IPS DF 6.9 (cell line): ENCODE measurements around the gene CLMN.

ENCODE experiments used
- DNase-seq: peaks from one replicate; pipeline ENCODE4 v3.0.0-alpha.2; 2013; ENCODE audit warnings: low read depth, low spot score
- H3K27ac ChIP-seq: one replicate; pipeline ENCODE4 v1.5.1; 2013; ENCODE audit warnings: low read length, control low read depth
- H3K27me3 ChIP-seq: 2 replicates; pipeline ENCODE4 v1.6.1; 2013; ENCODE audit warnings: mild to moderate bottlenecking, low read length; ENCODE audit not compliant: control insufficient read depth, insufficient read depth
- H3K36me3 ChIP-seq: 2 replicates; pipeline ENCODE4 v1.6.1; 2013; ENCODE audit warnings: low read length; ENCODE audit not compliant: control insufficient read depth, insufficient read depth
- H3K4me1 ChIP-seq: 2 replicates; pipeline ENCODE4 v1.6.1; 2013; ENCODE audit warnings: low read length; ENCODE audit not compliant: control insufficient read depth, insufficient read depth
- H3K4me3 ChIP-seq: 2 replicates; pipeline ENCODE4 v1.5.1; 2013; ENCODE audit warnings: mild to moderate bottlenecking, low read length
- H3K9me3 ChIP-seq: 2 replicates; pipeline ENCODE4 v1.6.1; 2013; ENCODE audit warnings: low read length, inconsistent platforms; ENCODE audit not compliant: control insufficient read depth, insufficient read depth
- WGBS: extraction: QIAGEN DNeasy Blood & Tissue Kit; methylation state at CpG from one replicate; pipeline ENCODE4 v1.1.7; 2013; ENCODE audit warnings: mixed read lengths, missing lambda C conversion rate; ENCODE audit not compliant: insufficient read length, insufficient coverage; 5-methylcytosine and 5-hydroxymethylcytosine counted together

Gene CLMN

GRCh38 chr14:95232894-95233584, 86.7 kb downstream of the CLMN start:
- no CpG with 5 or more reads among the region's 3 CpGs for WGBS
- no peak for DNase-seq
- Histone ChIP-seq H3K27me3 (no peaks in the 10 kb centered on the region), H3K36me3 (no peaks in the 10 kb centered on the region), H3K4me3 (no peak overlapping the region), H3K4me1 (no peaks in the 10 kb centered on the region), H3K27ac (no peak overlapping the region), H3K9me3 (no peaks in the 10 kb centered on the region)

GRCh38 chr14:95231966-95232633, 87.6 kb downstream of the CLMN start:
- H3K4me1 ChIP-seq = no peaks in the 10 kb centered on the region
- H3K36me3 ChIP-seq = no peaks in the 10 kb centered on the region
- 100% methylated on average over 1 of the region's 12 CpGs for WGBS
- DNase-seq = no peak
- no peaks in the 10 kb centered on the region for H3K27me3 ChIP-seq
- no peaks in the 10 kb centered on the region for H3K9me3 ChIP-seq
- no peak overlapping the region for H3K4me3 ChIP-seq
- H3K27ac ChIP-seq = no peak overlapping the region

- Histone ChIP-seq H3K27me3 (no peaks in the 10 kb centered on the region), H3K27ac (no peak overlapping the region), H3K4me3 (no peak overlapping the region), H3K4me1 (no peaks in the 10 kb centered on the region; the same call in 1 of the 2 replicates), H3K9me3 (no peaks in the 10 kb centered on the region), H3K36me3 (no peaks in the 10 kb centered on the region)
- DNase-seq = no peak
- no CpG with 5 or more reads among the region's 6 CpGs for WGBS
Measured at GRCh38 chr14:95229749-95230148, 90.0 kb downstream of the CLMN start.

- Histone ChIP-seq H3K4me1 (no peaks in the 10 kb centered on the region; the same call in 1 of the 2 replicates), H3K27me3 (no peaks in the 10 kb centered on the region), H3K4me3 (no peak overlapping the region), H3K27ac (no peak overlapping the region), H3K9me3 (no peaks in the 10 kb centered on the region), H3K36me3 (no peaks in the 10 kb centered on the region)
- DNase-seq = no peak
- no CpG with 5 or more reads among the region's 7 CpGs for WGBS
Measured at GRCh38 chr14:95228240-95228639, 91.5 kb downstream of the CLMN start.

- Histone ChIP-seq H3K27ac (no peak overlapping the region), H3K4me1 (no peaks in the 10 kb centered on the region; the same call in none of the 2 replicates), H3K27me3 (no peaks in the 10 kb centered on the region), H3K36me3 (no peaks in the 10 kb centered on the region), H3K9me3 (no peaks in the 10 kb centered on the region), H3K4me3 (no peak overlapping the region)
- WGBS = no CpG with 5 or more reads among the region's 19 CpGs
- DNase-seq = no peak
Measured at GRCh38 chr14:95227279-95227860, 92.3 kb downstream of the CLMN start.

- H3K36me3 ChIP-seq = no peaks in the 10 kb centered on the region
- DNase-seq = no peak
- H3K27me3 ChIP-seq = no peaks in the 10 kb centered on the region
- WGBS = no CpG with 5 or more reads among the region's 8 CpGs
- no peaks in the 10 kb centered on the region; the same call in none of the 2 replicates for H3K4me1 ChIP-seq
- no peak overlapping the region for H3K4me3 ChIP-seq
- no peak overlapping the region for H3K27ac ChIP-seq
- H3K9me3 ChIP-seq = no peaks in the 10 kb centered on the region
Measured at GRCh38 chr14:95226801-95227200, 92.9 kb downstream of the CLMN start.

GRCh38 chr14:95225251-95225887, 94.3 kb downstream of the CLMN start:
- WGBS = no CpG with 5 or more reads among the region's 7 CpGs
- no peak overlapping the region for H3K27ac ChIP-seq
- H3K4me1 ChIP-seq = peaks cover 2% of the 10 kb centered on the region
- H3K4me3 ChIP-seq = no peak overlapping the region
- DNase-seq = no peak
- H3K36me3 ChIP-seq = no peaks in the 10 kb centered on the region
- no peaks in the 10 kb centered on the region for H3K27me3 ChIP-seq
- no peaks in the 10 kb centered on the region for H3K9me3 ChIP-seq

GRCh38 chr14:95222870-95223398, 96.8 kb downstream of the CLMN start:
- H3K36me3 ChIP-seq = no peaks in the 10 kb centered on the region
- no peak overlapping the region for H3K4me3 ChIP-seq
- no CpG with 5 or more reads among the region's 3 CpGs for WGBS
- DNase-seq = no peak
- H3K27ac ChIP-seq = no peak overlapping the region
- peaks cover 8% of the 10 kb centered on the region for H3K4me1 ChIP-seq
- H3K27me3 ChIP-seq = no peaks in the 10 kb centered on the region
- no peaks in the 10 kb centered on the region for H3K9me3 ChIP-seq

- no peaks in the 10 kb centered on the region for H3K9me3 ChIP-seq
- no CpG with 5 or more reads among the region's 10 CpGs for WGBS
- H3K4me3 ChIP-seq = no peak overlapping the region
- H3K27ac ChIP-seq = no peak overlapping the region
- H3K4me1 ChIP-seq = peaks cover 10% of the 10 kb centered on the region
- no peak for DNase-seq
- no peaks in the 10 kb centered on the region for H3K36me3 ChIP-seq
- no peaks in the 10 kb centered on the region for H3K27me3 ChIP-seq
Measured at GRCh38 chr14:95222151-95222631, 97.5 kb downstream of the CLMN start.

GRCh38 chr14:95221531-95221930, 98.2 kb downstream of the CLMN start:
- peaks cover 10% of the 10 kb centered on the region for H3K4me1 ChIP-seq
- H3K27ac ChIP-seq = no peak overlapping the region
- H3K4me3 ChIP-seq = no peak overlapping the region
- DNase-seq = no peak
- no peaks in the 10 kb centered on the region for H3K27me3 ChIP-seq
- WGBS = no CpG with 5 or more reads among the region's 12 CpGs
- no peaks in the 10 kb centered on the region for H3K9me3 ChIP-seq
- H3K36me3 ChIP-seq = no peaks in the 10 kb centered on the region
